ENCODE measurements around the gene LHX3. TPM values are rescaled to one million over a fixed set of nuclear protein-coding genes. Genes with fewer than 3 reads are reported as not detected.

The LHX3 gene
- total RNA-seq, 2 experiments from 2014 or later, result not detected

DNA sequence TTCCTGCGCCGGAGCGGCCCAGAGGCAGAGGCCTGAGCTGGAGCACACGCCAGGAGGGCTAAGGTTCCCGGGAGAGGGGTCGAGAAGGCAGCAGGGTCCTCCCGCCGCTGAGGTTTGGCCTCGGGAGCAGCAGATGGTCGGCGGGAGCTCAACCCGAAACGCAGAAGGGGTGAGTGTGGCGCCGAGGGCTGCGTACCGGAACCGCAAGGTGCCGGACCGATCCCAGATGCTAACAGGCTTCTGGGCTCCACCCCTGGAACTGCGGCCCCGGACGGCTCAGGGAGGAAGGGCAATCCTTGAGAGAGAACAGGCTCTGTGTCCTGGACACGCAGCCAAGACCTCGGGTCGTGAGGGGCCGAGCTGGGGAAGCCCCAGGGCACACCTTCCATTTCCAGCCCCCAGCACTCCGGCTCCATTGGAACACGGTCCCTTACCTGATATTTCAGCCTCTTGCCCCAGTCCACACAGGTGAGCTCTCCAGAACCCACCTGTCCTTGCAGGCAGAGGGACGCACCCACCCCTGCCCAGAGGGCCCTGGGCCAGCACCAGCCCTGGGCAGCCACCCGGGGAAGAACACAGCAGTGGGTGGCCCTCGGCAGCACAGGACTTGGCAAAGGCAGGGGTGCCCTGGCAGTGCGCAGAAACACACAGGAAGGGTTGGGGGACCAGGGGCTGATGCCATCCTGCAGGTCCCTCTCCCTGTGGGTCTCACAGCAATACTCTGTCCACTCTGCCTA is 1.4 kb downstream of the LHX3 start:
- H3K27ac Mint-ChIP-seq, result no peak overlapping the region
- no peak overlapping the region for H3K4me3 Mint-ChIP-seq
- peaks cover 42% of the 10 kb centered on the region for H3K27me3 Mint-ChIP-seq
- no peaks in the 10 kb centered on the region for H3K9me3 Mint-ChIP-seq (ENCODE audit: low read depth)
- H3K36me3 Mint-ChIP-seq, result no peaks in the 10 kb centered on the region
- DNase-seq, result no peak
- CTCF ChIA-PET, result no interaction called here
- ATAC-seq, result no peak
- H3K4me1 Mint-ChIP-seq, result no peaks in the 10 kb centered on the region

DNA sequence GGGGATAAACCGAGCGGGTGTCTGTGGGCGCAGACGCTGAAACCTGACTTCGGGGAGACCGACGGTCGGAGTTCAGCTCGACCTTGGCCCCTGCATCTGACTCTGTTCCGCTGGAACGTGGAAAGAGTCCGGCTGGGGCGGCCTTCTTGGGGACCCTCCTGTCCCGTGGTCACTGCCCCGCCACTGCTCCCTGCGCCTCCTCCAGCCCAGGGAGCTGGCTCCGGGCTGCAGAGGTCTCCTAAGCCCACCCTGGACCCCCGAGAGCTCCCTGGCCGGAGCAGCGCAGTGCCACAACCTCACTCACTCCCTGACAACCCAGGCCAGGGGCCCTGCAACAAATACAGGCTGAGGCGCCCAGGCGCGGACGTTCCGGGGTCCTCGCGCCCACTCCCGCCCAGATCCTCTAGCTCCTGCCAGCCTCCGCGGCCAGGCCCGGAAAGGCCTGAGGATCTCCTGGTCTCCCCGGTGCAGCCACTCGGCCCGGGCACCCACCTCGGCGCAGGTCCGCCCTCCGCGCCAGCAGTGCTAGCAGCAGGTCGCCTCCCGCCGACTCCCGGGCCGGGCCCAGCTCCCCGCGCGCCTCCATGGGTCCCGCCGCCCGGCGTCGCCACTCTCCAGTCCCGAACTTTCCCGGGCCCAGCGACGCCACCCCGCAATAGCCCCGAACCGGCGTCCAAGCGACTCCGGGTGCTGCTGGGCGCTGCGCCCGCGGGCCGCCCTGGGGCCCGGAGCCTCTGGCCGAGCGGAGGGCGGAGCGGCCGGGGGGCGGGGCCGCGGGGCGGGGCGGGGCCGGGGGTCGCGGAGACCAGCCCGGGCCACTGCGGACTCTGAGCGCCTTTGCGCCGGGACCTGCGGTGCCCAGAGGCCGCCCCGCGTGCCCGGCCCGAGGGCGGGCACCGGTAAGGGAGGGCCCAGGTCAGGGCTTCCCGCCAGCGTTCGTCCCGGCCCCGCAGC is 2.2 kb downstream of the LHX3 start:
- no peak for DNase-seq
- H3K4me1 Mint-ChIP-seq, result no peaks in the 10 kb centered on the region
- no peak overlapping the region for H3K4me3 Mint-ChIP-seq
- no peaks in the 10 kb centered on the region for H3K36me3 Mint-ChIP-seq
- CTCF ChIA-PET, result no interaction called here
- H3K27ac Mint-ChIP-seq, result no peak overlapping the region
- ATAC-seq, result no peak
- H3K27me3 Mint-ChIP-seq, result peaks cover 50% of the 10 kb centered on the region
- no peaks in the 10 kb centered on the region for H3K9me3 Mint-ChIP-seq (ENCODE audit: low read depth)

DNA sequence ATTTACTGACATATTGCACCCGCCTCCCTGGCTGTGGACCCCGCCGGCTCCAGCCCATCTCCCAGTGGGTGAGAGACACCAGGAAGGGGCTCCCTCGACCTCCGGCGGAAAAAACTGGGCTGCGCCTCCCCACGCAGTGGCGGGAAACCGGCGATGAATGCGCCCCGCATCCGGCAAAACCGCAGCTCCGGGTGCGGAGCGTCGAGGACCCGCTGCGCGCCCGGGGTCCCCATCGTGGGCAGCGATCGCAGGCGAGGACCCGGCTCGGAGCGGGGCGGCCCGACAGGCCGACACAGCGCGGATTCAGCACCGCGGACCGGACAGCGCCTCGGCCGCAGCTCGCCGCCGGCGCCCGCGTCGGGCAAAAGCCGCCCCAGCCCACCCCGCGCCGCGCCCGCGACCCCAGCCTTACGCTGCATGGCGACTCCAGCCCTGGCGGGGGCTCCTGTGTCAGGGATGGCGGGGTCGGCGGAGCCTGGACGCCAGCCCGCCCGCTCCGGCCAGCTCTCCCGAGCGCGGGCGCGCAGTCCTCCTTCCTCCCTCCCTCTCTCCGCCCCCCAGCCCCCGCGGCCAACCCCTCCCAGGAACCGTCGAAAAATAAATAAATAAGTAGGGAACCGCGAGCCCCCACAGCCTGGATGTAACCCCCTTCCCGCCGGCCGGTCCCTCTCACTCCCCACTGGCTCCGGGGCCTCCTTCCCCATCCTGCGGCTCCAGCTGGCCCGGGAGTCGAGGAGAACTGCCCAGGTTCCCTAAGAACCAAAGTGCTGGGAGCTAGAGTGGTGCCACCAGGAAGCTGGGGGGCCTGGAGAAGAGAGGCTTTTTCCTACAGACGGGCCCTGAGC is 3.1 kb downstream of the LHX3 start:
- no peaks in the 10 kb centered on the region for H3K36me3 Mint-ChIP-seq
- H3K4me3 Mint-ChIP-seq, result no peak overlapping the region
- no peak overlapping the region for H3K27ac Mint-ChIP-seq
- peaks cover 54% of the 10 kb centered on the region for H3K27me3 Mint-ChIP-seq
- H3K4me1 Mint-ChIP-seq, result no peaks in the 10 kb centered on the region
- no peaks in the 10 kb centered on the region for H3K9me3 Mint-ChIP-seq (ENCODE audit: low read depth)
- DNase-seq (no peak), ATAC-seq (no peak)
- CTCF ChIA-PET, result no interaction called here

DNA sequence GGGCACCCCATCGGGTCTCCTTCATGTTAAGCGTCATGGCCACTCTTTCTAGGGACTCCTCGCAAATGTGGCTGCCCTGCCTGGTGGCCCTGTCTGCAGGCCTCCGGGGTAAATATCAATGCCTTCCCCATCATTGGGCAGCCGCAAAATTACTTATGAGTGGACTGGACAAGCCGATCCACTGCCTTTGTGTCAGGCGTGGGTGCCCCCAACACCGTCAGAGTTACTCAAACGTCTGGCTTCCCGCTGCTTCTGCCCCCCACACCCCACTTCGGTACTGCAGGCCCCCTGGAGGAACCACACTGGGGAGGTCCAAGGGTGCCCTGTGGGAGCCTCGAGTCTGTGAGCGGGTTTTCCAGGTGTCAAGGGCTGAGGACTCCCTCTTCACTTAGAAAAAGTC is 3.8 kb downstream of the LHX3 start:
- CTCF ChIA-PET, result no interaction called here
- DNase-seq (no peak), ATAC-seq (no peak)
- no peaks in the 10 kb centered on the region for H3K4me1 Mint-ChIP-seq
- no peaks in the 10 kb centered on the region for H3K9me3 Mint-ChIP-seq (ENCODE audit: low read depth)
- no peaks in the 10 kb centered on the region for H3K36me3 Mint-ChIP-seq
- peaks cover 61% of the 10 kb centered on the region for H3K27me3 Mint-ChIP-seq
- H3K4me3 Mint-ChIP-seq, result no peak overlapping the region
- no peak overlapping the region for H3K27ac Mint-ChIP-seq

DNA sequence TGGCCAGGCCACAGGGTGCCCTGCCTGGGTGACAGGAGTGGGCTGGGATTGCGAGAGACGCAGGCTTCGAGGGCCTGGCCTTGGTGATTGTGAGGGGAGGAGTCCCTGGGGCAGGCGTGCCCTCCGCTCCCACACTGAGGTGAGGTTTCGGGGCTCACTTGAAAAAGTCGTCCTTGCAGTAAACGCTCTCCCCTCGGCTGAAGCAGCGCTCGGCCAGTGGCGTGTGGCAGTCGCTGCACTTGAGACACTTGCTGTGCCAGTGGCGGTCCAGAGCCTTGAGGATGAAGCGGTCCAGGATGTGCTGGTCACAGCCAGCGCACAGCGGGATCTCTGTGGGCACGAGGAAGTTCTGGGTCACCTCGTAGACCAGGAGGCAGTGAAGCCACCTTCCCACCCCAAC is 4.5 kb downstream of the LHX3 start:
- H3K27me3 Mint-ChIP-seq, result peaks cover 66% of the 10 kb centered on the region
- no peak for ATAC-seq
- CTCF ChIA-PET, result no interaction called here

DNA sequence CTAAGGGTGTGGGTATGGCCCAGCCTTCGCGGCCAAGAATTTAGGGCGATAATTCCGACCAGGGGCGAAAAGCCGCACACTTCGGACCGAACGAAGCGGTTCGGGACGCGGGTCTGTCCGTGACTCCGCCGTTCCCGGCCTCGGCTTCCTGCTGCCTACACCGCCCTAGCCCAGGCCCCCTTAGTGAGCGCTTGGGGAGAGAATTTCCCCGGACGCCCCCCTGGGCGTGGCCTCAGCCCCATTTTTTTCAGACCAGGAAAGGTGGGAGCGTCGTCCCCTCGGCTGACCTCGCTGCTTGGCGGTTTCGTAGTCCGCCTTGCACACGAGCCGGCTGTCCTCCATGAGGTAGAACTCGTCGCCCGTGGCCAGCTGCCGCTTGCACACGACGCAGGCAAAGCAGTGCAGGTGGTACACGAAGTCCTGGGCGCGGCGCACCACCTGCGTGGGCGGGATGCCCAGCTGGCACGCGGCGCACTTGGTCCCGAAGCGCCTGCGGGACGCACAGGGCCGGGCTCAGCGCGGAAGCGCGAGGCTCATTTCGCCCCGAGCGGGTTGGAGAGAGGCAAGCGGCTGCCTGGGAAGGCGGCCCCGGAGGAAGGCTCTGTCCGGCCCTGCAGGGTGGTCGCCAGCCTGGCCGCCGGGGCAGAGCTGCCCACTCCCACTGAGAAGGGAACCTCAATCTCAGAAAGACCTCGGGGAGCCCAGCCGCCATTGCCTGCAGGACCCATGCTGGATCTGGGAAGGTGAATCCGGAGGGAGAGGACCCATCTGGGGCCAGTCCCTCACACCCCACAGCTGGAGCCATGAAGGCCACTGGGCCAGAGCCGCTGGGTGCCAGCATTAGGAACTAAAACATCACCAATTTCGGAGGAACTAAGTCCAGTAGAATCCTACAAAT is 5.3 kb downstream of the LHX3 start:
- H3K4me1 Mint-ChIP-seq, result no peaks in the 10 kb centered on the region
- H3K9me3 Mint-ChIP-seq (ENCODE audit: low read depth), result no peaks in the 10 kb centered on the region
- DNase-seq, result no peak
- H3K27ac Mint-ChIP-seq, result no peak overlapping the region
- H3K4me3 Mint-ChIP-seq, result no peak overlapping the region
- no peak for ATAC-seq
- no peaks in the 10 kb centered on the region for H3K36me3 Mint-ChIP-seq
- H3K27me3 Mint-ChIP-seq, result peaks cover 73% of the 10 kb centered on the region
- CTCF ChIA-PET, result no interaction called here

More for the DNA sequence above, 4.5 kb downstream of the LHX3 start:
- no peak for DNase-seq
- Mint-ChIP-seq H3K27ac (no peak overlapping the region), H3K4me1 (no peaks in the 10 kb centered on the region), H3K9me3 (ENCODE audit: low read depth) (no peaks in the 10 kb centered on the region), H3K4me3 (no peak overlapping the region), H3K36me3 (no peaks in the 10 kb centered on the region)

DNA sequence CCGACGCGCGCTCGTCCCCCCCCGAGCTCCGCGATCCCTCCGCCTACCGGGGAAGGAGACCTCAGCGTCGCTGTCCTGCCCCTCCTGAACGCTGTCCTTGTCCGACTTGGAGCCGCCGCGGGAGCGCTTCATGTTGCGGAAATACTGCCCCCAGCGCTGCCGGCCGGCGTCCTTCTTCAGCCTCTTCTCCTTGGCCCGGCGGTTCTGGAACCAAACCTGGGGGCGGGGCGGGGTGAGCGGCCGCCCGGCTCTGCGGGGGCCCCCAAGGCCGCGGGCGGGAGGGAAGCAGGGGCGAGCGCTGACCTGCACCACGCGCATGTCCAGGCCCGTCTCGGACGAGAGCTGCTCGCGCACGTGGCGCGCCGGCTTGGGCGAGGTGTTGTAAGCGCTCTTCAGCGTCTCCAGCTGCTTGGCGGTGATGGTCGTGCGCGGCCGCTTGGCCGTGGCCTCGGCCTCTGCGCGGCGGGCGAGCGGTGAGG is 6.3 kb downstream of the LHX3 start:
- Mint-ChIP-seq H3K27ac (no peak overlapping the region), H3K4me3 (no peak overlapping the region), H3K27me3 (peaks cover 69% of the 10 kb centered on the region), H3K36me3 (no peaks in the 10 kb centered on the region), H3K4me1 (no peaks in the 10 kb centered on the region), H3K9me3 (ENCODE audit: low read depth) (no peaks in the 10 kb centered on the region)
- CTCF ChIA-PET, result no interaction called here
- no peak for ATAC-seq
- no peak for DNase-seq

DNA sequence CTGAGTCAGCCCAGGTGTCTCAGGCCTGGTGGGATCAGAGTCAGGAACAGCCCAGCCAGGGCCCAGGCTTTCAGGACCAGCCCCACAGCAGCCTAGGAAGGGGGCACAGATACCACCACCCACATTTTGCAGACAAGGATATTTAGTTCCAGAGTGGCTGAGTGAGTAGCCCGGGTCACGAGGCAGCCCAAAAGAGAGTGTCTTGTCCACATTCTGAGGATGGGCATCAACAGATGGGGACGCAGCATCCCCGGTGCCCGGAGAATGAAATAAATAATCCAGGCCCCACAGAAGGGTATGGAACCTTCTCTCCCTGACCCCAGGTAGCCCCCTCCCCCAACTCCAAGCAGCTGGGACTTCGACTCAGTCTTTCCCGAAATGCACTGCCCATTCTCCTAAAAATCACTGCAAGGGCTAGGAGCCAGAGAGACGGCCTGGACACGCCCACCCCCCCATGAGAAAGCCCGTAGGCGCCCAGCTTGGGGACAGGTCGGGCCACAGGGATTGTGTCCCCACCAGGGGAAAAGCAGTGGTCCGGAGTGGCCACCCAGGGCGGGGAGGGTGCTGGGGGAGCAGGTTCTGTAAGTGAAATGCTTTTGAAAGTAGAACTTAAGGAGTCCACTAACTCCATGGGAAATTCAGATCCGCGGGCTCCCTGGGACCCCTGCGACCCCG is 6.9 kb downstream of the LHX3 start:
- CTCF ChIA-PET, result no interaction called here
- no peaks in the 10 kb centered on the region for H3K9me3 Mint-ChIP-seq (ENCODE audit: low read depth)
- DNase-seq, result no peak
- no peaks in the 10 kb centered on the region for H3K4me1 Mint-ChIP-seq
- H3K27ac Mint-ChIP-seq, result no peak overlapping the region
- ATAC-seq, result no peak
- H3K4me3 Mint-ChIP-seq, result no peak overlapping the region
- H3K27me3 Mint-ChIP-seq, result peaks cover 64% of the 10 kb centered on the region
- H3K36me3 Mint-ChIP-seq, result no peaks in the 10 kb centered on the region

DNA sequence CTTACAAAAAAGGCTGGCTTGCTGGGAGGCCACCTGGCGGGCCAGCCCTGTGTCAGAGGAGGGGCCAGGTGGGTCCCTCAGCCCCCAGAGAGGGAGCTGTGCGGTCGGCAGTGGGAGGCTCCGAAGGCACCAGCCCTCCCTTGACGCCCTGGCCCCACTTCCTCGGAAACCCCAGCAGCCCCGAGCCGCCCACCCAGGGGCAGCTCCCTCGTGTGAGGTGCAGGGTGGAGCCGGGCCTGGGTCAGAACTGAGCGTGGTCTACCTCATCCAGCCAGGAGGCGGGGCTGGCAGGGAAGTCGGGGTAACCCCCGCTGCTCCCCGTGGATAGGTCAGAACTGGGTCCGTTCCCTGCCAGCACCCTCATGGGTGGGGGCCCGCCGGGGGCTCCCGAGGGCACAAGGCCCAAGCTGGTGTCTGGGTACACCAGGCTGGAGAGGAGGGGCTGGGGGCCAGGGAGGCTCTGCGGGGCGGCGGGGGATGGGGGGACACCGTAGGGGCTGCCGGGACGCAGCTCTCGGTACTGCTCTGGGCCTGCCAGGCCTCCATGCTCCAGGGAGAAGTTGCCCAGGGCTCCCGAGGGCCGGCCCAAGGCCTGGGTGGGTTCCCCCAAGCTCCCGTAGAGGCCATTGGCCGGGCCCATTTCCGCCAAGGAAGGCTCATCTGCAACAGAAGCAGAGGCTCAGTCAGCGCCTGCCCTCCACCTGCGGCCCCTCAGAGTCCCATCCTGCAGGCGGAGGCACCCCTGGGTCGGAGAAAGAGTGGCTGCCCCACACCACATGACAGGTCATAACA is 7.6 kb downstream of the LHX3 start:
- CTCF ChIA-PET, result no interaction called here
- H3K27me3 Mint-ChIP-seq, result peaks cover 64% of the 10 kb centered on the region
- H3K4me3 Mint-ChIP-seq, result no peak overlapping the region
- no peaks in the 10 kb centered on the region for H3K4me1 Mint-ChIP-seq
- H3K9me3 Mint-ChIP-seq (ENCODE audit: low read depth), result no peaks in the 10 kb centered on the region
- ATAC-seq (no peak), DNase-seq (no peak)
- no peaks in the 10 kb centered on the region for H3K36me3 Mint-ChIP-seq
- no peak overlapping the region for H3K27ac Mint-ChIP-seq

DNA sequence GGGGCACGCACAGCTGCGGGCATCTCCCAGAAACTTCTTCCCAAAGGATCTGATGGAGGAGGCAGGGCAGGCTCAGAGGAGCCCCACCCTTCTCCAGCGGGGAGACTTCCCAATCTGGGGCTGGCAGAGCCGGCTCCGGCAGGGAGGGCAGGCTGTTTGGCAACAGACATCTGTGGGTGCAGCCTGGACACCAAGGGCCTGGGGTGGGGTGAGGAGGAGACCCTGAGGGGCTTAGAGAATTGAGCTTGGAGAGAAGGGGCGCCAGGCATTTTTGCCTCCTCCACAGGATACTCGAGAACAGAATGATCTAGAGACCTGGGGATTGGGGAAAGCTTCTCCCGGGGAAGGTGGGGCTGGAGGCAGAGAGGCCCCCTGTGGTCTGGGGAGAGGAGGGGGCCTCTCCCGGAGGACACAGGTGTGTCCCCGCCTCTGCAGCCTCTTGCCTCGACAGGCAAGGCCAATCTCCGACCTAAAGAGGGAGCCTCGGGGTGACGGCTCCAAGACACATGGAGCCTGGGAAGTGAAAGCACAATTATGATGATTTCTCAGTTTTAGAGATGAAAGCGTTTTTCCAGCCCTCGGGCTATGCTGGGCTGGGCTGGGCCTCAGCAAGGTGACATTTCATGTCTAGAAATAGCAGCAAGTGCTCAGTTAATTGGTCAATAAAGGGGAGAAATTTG is 8.4 kb downstream of the LHX3 start:
- no peaks in the 10 kb centered on the region for H3K36me3 Mint-ChIP-seq
- no peak overlapping the region for H3K27ac Mint-ChIP-seq
- CTCF ChIA-PET, result no interaction called here
- H3K4me3 Mint-ChIP-seq, result no peak overlapping the region
- DNase-seq (no peak), ATAC-seq (no peak)
- no peaks in the 10 kb centered on the region for H3K4me1 Mint-ChIP-seq
- H3K27me3 Mint-ChIP-seq, result peaks cover 68% of the 10 kb centered on the region
- H3K9me3 Mint-ChIP-seq (ENCODE audit: low read depth), result no peaks in the 10 kb centered on the region

DNA sequence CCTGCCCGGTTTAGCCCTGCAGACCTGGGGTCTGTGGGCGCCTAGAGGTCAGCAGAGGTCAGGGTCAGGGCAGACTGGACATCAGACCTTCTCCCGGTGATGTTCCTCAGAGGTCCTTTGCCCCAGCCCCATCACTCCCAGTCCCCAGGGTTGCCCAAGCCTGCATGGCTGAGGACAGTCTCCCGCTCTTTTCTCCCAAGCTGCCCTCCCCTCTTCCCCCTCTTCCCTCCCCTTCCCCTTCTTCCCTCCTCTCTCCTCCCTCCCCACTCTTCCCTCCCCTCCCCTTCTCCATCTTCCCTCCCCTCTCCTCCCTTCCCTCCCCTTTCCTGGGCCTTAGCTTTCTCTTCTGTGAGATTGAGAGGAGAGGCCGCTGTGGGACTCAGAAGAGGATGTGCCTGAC is 10.4 kb downstream of the LHX3 start:
- Mint-ChIP-seq H3K27me3 (peaks cover 67% of the 10 kb centered on the region), H3K4me3 (no peak overlapping the region)

More for the DNA sequence above, 10.4 kb downstream of the LHX3 start:
- CTCF ChIA-PET, result no interaction called here
- Mint-ChIP-seq H3K27ac (no peak overlapping the region), H3K9me3 (ENCODE audit: low read depth) (no peaks in the 10 kb centered on the region), H3K4me1 (no peaks in the 10 kb centered on the region), H3K36me3 (no peaks in the 10 kb centered on the region)
- ATAC-seq, result no peak
- no peak for DNase-seq
